ENCODE results near the gene B4GALT3.

The B4GALT3 gene

DNA sequence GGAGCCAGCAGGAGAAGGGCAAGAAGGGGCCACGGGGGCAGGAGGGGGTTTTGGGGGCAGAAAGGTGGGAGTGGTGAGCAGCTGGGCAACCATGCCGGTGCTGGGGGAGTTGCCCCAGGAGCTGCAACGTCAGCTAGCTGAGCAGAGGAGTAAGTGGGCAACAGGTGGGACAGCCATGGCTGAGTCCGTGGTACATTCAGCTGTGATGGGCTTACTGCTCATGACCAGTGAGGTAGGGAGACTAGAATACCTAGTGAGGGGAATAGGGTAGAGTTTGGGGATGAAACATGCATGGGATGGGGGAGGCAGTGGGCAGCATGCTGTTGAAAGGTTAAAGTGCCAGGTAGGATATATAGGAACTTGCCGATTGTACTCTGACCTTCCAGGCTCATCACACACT, 15.7 kb downstream of the B4GALT3 start:
- no peak for DNase-seq

DNA sequence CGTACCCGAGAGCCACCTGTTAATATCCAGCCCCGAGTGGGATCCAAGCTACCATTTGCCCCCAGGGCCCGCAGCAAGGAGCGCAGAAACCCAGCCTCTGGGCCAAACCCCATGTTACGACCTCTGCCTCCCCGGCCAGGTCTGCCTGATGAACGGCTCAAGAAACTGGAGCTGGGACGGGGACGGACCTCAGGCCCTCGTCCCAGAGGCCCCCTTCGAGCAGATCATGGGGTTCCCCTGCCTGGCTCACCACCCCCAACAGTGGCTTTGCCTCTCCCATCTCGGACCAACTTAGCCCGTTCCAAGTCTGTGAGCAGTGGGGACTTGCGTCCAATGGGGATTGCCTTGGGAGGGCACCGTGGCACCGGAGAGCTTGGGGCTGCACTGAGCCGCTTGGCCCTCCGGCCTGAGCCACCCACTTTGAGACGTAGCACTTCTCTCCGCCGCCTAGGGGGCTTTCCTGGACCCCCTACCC, 16.6 kb downstream of the B4GALT3 start:
- DNase-seq, result no peak

DNA sequence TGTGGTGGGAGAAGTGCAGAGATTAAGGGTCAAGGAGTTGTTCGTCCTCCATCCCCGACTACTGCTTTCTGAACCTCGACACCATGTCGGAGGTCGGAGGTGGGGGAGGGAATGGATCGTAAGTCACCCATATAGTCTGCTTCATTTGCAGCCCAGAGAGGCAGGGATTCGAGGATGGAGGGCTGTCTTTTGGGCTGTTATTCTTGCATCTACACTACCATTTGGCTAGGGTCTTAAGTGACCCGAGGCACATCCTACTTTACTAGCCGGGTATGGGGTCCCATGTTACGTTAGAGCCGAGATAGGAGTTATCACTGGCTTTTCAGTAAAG, 17.4 kb downstream of the B4GALT3 start:
- no peak for DNase-seq

DNA sequence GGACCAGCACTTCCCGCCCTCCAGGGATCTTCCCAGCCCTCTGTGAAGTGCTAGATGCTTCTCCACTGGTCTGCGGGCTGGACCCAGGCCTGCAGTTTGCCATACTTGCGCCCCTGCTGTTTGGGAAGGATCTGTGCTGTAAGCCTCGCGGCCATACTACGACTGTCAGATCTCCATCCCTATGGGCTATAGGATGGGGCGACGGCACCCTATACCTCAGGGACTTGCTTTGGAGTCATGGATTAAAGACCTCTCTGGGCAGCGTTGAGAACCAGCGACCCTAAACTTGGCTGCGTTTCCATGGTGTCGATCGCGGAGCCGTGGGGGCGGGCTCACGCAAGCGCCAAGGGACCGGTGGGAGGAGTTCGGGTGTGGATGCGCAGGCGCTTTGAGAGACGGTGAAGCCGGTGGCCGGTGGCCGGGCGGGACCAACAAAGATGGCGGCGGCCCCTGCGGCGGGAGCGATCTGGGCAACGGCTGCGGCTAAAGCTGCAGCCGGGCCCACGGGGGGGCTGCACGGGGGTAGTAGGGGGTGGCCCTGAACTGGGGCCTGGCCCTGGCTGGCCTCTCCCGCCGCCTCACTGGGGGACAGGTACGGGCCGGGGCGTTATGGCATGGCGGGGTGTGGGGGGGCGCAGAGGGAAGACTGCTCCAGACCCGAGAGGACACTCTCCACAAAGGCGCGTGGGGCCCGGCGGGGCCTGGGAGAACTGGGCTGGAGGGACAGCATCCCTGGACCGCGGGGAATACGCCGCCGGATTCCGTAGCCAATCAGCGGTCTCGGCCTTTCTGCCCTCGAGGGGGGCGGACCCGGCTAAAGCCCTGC, 18.0 kb downstream of the B4GALT3 start, which contains the start of gene USP21:
USP21 (plus strand) TSS at position 414 of the 826 bp plus-strand sequence. CDS start 1,141 bp downstream, outside the sequence.
- peak; percentile 91 to 94 for DNase-seq

DNA sequence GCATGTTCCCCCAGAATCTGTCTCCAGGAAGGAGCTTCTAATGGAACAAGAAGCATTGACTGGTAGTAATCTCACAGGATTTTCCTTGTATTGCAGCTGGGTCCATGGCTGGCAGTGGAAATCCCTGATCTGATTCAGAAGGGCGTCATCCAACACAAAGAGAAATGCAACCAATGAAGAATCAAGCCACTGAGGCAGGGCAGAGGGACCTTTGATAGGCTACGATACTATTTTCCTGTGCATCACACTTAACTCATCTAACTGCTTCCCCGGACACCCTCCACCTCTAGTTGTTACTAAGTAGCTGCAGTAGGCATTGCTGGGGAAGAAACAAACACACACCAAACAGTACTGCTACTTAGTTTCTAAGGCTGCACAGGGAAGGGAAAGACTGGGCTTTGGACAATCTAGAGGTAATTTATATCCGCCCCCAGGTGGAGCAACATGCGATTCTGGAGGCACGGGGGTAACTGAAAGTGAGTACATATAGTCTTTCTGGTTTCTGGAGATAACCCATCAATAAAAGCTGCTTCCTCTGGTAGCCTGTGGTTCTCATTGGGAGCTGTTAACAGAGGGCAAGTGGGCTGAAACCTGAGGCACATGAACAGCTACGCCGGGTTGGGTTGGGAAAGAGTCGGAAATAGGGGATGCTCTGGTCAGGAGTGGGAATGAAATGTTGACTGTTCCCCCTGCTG, 18.8 kb downstream of the B4GALT3 start:
- no peak for DNase-seq

DNA sequence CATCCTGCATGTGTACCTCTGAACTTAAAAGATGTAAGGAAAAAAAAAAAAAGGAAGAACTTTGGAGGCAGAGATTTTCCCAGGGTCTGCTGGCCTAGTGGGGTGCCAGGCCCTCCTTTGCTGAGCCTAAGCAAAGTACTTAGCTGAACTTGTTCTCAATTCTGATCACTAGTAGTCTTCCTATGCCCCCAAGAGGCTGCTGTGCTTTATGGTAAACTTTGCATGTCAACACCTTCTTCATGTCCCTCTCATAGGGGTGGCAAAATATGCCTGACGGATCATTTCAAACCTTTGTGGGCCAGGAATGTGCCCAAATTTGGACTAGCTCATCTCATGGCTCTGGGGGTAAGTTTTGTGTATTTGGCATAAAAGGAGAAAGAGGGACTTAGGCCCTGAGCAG, 19.4 kb downstream of the B4GALT3 start:
- DNase-seq, result no peak

DNA sequence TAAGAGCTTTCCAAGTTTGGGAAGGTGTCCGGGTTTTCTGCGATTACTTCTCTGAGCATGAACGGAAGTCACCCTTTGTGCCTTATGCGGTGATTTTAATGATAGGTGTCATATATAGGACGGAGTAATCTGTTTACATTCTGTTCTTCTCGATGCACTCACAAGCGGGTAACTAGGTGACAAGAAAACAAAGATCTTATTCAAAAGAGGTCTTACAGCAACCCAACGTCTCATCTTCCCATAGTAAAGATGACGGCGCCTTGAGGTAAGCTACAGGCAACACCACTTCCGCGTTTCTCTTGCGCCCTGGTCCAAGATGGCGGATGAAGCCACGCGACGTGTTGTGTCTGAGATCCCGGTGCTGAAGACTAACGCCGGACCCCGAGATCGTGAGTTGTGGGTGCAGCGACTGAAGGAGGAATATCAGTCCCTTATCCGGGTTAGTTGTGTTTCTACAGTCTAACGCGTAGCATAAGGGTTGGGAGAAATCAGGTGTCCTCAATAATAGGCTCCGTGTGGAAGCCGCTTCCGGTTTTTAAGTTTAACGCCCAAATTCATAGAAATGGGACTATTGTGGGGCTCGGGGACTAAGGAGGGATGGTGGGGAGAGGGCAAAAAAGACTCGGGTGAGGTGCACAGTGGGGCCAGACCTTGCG, 23.5 kb downstream of the B4GALT3 start, which contains the start of gene UFC1:
UFC1 (plus strand) TSS at position 297 of the 656 bp plus-strand sequence; CDS start at position 317, 20 bp downstream.
- DNase-seq, result peak; percentile 90

DNA sequence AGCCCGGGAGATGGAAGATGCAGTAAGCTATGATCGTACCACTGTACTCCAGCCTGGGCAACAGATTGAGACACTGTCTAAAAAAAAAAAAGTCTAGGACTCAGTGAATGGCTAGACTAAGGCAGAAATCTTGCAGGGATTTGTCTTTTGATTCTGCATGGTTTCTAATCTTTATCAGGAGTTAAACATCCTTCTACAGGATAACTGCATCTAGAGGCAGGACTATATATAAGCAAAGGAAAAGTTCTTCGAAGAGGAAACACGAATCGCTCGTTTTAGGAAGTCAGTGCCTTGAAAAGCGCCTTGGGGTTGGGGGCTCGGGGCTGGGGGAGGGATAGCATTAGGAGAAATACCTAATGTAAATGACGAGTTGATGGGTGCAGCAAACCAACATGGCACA, 24.1 kb downstream of the B4GALT3 start:
- no peak for DNase-seq

DNA sequence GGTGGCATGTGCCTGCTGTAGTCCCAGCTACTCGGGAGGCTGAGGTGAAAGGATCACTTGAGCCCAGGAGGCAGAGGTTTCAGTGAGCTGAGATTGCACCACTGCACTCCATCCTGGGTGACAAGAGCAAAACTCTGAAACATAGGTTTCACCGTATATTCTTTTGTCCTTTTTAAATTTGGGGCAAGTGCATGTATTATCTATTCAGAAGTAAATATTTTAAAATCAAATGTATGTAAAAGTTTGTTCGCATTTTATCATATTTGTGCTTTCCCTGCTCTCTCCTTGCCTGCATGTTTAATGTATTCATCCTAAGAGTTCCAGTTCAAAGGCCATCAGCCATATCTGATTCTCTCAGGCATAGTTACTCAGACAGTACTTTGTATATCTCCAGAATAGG, 31.5 kb downstream of the B4GALT3 start:
- DNase-seq, result no peak

DNA sequence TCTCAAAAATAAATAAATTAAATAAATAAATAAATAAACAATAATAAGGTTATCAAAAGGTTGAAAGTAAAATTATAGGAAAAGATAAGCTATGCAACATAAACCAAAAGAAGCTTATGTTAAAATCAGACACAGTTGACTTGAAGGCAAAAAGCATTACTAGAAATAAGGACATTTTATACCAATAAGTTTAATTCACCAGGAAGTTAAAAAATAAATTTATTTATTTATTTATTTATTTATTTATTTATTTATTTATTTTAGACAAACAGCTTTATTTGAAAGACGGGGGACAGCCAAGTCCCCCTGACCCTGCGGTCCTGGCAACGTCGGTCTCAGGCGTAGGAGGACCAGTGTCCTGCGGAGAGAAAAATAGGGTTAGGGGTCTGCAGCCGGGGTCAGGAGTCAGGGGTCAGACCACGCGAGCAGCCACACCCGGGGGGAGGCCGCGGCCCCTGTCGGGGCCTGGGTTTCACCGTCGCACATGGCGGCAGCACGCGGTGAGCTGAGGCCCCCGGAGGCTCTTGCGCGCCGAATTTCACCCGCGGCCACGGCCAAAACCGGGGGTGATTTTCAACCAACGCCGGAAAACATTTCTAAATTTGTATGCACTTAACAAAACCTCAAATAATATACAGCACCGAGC, 36.4 kb downstream of the B4GALT3 start:
- DNase-seq, result no peak

DNA sequence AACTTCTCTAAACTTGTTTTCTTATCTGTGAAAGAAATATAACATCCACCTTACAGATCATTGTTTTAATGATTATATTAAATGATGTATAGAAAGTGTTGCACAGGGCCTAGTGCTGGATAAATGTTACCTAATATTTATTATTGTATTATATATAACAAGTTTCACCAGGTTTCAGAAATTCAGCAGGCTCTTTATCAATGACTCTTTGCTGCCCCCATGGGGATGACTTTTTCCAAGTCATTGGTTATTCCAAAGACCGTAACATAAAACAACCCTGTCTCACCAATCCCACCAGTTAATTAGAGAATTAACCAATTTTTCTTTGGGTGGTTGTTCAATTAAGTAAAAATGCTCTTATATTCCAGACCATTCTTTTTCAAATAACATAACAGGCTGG, 37.5 kb downstream of the B4GALT3 start:
- DNase-seq, result peak; percentile 32 to 67

DNA sequence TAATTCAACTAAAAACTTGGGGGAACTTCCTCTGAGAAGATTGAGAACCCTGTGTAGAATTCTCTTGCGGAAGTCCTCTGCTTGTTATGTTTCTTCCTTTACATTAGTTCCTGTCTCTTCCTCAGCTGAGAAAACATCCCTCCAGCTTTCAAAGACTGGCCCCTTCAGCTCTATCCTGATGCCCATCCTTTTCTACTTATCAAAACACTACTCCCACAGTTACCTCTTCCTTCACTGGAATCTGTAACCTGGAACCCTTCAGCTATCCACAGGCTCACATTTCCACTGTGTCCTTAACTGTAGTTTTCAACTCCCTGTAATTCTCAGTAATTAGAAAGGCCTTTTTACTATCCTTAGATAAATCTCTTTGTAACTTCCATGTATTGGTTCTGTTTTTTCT, 38.9 kb downstream of the B4GALT3 start:
- no peak for DNase-seq

DNA sequence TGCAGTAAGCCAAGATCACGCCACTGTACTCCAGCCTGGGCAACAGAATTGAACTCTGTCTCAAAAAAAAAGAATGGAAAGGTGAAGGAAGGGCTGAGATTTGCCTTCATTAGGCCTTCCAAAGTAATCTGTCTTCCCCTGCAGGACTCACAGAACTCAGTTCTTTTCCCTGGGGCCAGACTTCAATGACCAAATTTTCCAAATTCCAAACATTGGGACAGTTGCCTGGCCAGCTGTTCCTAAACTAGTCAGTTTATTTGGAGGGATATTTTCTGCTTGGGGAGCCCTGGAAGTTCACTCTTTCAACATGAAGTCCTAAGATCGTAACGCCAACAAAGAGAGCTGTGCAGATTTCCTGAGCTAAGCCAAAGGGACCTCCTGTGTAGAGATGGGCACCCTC, 39.4 kb downstream of the B4GALT3 start:
- DNase-seq, result no peak

DNA sequence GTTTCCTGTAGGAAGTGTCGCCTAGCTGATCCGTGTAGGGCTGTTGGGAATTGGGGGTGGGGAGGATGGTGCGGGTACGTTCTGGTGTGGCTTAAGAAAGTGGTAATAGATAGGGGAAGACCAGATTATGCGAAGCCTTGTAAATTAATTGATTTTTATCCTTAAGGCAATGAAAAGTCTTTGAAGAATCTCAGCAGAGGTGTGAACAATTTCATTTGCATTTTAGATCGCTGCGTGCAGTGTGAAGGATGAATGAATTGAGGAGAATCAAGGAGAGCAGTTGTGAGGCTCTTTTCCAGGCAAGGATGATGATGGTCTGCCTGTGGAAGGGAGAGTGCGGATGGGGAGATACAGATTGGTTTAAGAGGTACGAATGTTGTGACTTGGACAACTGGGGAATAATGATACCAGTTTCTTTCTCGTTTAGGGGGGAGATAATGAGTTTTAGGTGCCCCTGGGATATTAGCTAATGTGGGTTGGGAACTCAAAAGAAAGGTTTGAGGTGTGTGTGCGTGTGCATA, 44.0 kb downstream of the B4GALT3 start:
- DNase-seq, result no peak

DNA sequence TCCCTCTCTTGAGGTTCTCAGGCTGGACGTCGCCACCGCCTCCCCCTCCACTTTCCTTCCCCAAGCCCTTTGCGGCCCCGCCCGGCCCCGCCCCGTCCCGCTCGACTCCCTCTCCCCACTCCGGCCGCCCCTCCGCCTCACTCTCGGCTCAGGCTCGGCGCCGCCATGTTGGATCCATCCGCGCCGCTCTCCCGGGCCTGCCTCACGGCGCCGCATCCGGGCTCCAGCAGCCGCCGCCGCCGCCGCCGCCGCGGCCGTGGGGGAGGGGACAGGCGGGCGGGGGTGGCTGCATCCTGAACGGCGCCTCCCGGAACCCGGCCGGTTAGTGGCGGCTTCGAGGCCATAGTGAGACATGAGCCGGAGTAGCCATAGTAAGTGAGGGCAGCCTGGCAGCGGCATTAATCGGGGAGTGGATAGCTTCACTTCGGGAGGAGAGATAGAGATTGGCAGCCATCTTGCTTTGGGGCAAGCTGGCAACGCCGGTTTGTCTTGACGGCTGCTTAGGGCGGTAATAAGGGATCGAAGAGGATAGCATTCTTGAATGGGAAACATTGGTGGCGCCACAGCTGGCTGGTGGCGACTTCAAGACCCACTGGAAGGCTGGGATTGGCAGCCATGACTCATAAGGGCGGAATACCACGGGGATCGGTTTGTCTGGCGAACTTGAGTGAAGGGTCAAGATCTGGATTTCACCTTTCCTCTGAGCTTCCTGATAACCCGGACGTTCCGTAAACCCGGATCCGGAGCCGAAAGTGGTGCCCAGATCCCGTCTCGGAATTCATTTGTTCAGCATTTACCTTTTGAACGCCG, 44.7 kb downstream of the B4GALT3 start, which contains the start of gene DEDD:
DEDD (minus strand) TSS at position 258 of the 810 bp plus-strand sequence. CDS start 8,205 bp downstream, outside the sequence.
- DNase-seq, result peak; percentile 96

DNA sequence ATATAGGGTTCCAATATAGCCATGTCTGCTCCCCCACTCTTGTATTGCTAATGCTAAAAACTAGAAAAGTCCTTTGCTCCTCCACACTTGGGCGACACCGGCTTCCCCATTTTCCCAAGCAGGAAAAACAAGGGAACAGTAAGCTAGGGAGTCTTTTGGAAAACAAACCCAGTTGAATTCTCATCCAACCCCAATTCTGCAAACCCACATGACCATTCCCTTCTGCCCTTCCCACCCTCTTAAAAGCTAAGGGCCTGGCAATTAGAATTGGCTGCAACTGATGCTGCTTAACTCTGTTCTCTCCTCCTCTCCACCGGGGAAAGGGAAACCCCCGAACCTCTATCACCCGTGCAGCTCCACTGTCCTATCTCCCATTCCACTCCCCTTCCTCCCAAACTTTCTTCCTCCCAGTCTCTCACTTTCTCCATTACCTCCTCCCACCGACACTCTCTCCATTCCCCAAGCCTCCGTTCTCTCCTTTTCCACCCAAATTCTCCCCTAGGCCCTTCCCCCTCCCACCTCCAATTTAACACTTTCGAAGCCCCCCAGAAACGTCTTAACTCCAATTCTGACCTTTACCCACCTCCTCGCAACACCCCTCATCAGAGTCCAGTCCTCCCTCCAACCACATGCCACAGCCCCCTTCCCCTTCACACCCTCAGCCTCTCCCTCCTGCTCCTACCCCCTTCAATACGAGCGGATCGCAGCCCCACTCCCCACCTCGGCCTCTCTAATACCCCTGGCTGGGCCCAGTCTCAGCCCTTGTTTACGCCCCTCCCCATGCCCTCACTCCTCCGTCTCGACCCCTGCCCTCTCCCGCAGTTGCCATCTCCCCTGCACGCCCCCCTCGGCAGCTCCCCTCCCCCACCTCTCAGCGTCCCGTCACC, 45.5 kb downstream of the B4GALT3 start:
- DNase-seq, result no peak

DNA sequence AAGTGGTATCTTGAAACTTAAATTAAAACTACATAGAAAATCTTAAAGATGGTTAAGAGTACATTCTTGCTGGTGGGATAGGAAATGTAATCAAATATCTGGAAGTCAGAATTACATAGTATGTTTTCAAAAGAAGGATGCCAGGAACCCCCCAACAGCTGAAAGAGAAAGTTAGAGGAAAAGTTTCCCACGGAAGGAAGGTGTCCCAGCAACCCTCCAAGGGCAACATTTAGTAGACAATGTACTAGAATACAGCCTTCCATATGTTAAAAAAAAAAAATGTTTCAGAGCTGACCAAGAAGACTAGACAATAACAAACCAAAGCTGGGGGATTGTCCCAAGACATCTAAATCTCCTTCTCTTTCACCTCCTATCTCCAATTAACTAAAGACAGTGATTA, 47.0 kb downstream of the B4GALT3 start:
- DNase-seq, result no peak

DNA sequence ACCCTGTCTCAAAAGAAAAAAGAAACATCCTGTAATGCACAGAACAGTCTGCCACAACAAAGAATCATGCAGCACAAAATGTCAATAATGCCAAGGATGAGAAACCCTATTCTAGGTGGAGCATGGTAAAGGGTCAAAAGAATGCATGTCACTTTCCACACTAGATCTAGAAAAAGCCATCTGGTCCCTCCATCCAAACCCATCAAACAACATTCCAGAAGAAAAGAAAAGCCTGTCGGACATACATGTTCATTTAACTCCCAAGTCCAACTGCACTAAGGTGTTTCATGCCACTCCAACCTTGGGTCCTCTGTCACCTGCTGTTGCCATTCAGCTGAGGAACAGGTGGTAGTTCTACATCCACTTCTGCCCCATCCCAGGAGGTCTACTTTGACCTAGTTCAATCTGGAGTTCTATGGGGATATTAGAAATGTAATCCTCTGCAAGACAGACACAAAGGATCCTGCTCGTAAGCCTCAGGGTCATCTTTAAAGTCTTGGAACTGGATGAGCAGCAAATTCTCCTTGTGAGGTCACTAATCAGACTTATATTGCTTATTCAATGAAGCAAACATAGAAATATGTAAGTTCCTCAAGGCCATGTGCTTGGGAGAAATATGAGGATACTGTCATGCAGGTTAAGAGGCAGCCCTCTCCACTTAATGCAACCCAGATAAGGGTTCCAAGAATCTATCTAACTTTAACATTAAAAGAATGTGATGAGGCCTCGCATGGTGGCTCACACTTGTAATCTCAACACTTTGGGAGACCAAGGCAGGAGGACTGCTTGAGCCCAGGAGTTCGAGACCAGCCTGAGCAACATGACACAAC, 48.5 kb downstream of the B4GALT3 start:
- no peak for DNase-seq

DNA sequence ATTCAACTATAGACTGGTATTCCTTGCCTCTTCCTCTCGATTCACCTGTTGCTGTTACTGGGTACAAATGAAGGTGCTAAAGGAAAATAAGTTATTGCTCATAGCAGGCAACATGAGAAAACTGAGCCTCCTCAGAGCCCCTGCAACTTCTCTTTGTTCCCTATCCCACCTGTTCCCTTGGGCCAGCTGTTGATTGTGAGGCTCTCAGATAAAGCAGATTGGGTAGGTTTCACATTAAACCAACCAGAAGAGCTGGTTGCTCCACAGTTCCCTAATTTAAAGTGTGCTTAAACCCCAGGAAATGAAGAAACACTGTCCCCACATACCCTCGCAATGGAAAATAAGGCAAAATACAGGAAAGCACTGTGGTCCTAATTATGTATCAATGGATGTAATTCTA, 49.7 kb downstream of the B4GALT3 start:
- no peak for DNase-seq

DNA sequence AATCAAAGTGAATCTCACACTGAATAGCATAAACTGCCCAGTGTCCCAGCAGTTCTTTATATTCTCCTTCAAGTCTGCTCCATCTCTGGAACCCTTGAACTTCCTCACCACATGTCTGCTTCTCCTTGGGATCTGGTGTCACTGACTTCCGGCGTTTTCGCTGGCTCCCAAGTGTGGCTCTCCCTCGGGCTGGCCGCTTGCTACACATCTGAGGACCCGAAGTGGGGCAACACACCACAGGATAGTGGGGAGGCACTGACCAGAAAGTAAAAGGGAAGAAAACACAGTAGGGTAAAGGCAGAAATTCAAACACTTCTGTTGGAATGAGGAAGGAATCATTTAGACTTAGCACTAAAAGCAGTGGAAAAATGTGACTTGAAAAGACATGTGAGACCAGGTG, 54.3 kb downstream of the B4GALT3 start:
- no peak for DNase-seq
